Keratinocyte (primary cell): ENCODE data around the gene MEGF8. TPM values are rescaled to one million over a fixed set of nuclear protein-coding genes. Genes with fewer than 3 reads are reported as not detected.

Source experiments
- DNase-seq: peaks from one replicate; pipeline ENCODE4 v3.0.0-alpha.2; 2011; ENCODE audit warnings: low read depth, missing footprints, low spot score
- FAIRE-seq: peaks from 2 replicates; lab custom pipeline; 2011; peaks lifted over from hg19 to GRCh38; lab: Jason Lieb, UNC
- H2AFZ ChIP-seq: 2 replicates; pipeline ENCODE4 v1.6.0; 2012; ENCODE audit warnings: low read length, control low read depth, inconsistent platforms; ENCODE audit not compliant: control insufficient read depth
- H3K27ac ChIP-seq: 2 replicates; pipeline ENCODE4 v1.5.1; 2011; ENCODE audit warnings: low read length; ENCODE audit not compliant: control insufficient read depth, insufficient read depth
- H3K27me3 ChIP-seq: 3 replicates; pipeline ENCODE4 v1.6.0; 2011; ENCODE audit warnings: low read length; ENCODE audit not compliant: control insufficient read depth, insufficient read depth; ENCODE audit errors: extremely low read depth
- H3K36me3 ChIP-seq, 2 experiments: 2 replicates in 1 of 2; 3 replicates in 1 of 2; pipeline ENCODE4 v1.5.1; 2011; ENCODE audit warnings: low read length in 2 of 2, mild to moderate bottlenecking in 1 of 2; ENCODE audit not compliant: control insufficient read depth in 2 of 2, insufficient read depth in 2 of 2; ENCODE audit errors: extremely low read depth in 1 of 2
- H3K4me1 ChIP-seq: 3 replicates; pipeline ENCODE4 v1.5.1; 2011; ENCODE audit warnings: low read length; ENCODE audit not compliant: control insufficient read depth, insufficient read depth; ENCODE audit errors: extremely low read depth
- H3K4me2 ChIP-seq: 3 replicates; pipeline ENCODE4 v1.6.0; 2011; ENCODE audit warnings: low read depth, low read length; ENCODE audit not compliant: control insufficient read depth, insufficient read depth; ENCODE audit errors: extremely low read depth
- H3K4me3 ChIP-seq, 3 experiments: fragments of 200-600 bp in 1 of 3; sonication (generic) in 1 of 3; 2 replicates in 2 of 3; 3 replicates in 1 of 3; pipeline ENCODE4 v1.5.1; 2011 to 2016; ENCODE audit warnings: low read length in 3 of 3, mild to moderate bottlenecking in 3 of 3, control low read depth in 2 of 3, inconsistent platforms in 1 of 3, low read depth in 1 of 3, mixed read lengths in 1 of 3, mixed run types in 1 of 3, moderate library complexity in 1 of 3; ENCODE audit not compliant: control insufficient read depth in 2 of 3, insufficient read depth in 2 of 3; ENCODE audit errors: extremely low read depth in 1 of 3
- H3K79me2 ChIP-seq: 2 replicates; pipeline ENCODE4 v1.6.0; 2012; ENCODE audit warnings: low read length; ENCODE audit not compliant: control insufficient read depth, insufficient read depth
- H3K9ac ChIP-seq: 3 replicates; pipeline ENCODE4 v1.6.0; 2011; ENCODE audit warnings: low read length; ENCODE audit not compliant: control insufficient read depth, insufficient read depth; ENCODE audit errors: extremely low read depth
- H3K9me1 ChIP-seq: 3 replicates; pipeline ENCODE4 v1.6.0; 2011; ENCODE audit warnings: low read length; ENCODE audit not compliant: control insufficient read depth, insufficient read depth; ENCODE audit errors: extremely low read depth
- H3K9me3 ChIP-seq: 2 replicates; pipeline ENCODE4 v1.5.1; 2012; ENCODE audit warnings: low read depth, low read length; ENCODE audit not compliant: control insufficient read depth
- H4K20me1 ChIP-seq: 3 replicates; pipeline ENCODE4 v1.6.0; 2011; ENCODE audit warnings: low read length; ENCODE audit not compliant: control insufficient read depth, insufficient read depth; ENCODE audit errors: extremely low read depth
- EZH2 ChIP-seq: IDR thresholded peaks from one replicate; pipeline ENCODE4 v1.6.1; 2012; ENCODE audit warnings: inconsistent platforms, mild to moderate bottlenecking, low read length, moderate library complexity
- dilution Hi-C: fragments of 300-500 bp; cut with MboI; formaldehyde crosslinking; loops from one replicate; pipeline ENCODE4 v1.7.0; 2020; ENCODE audit warnings: low sequenced_read_pairs; ENCODE audit not compliant: extremely low pct_ligation_motif_present
- polyA plus RNA-seq, 5 experiments: library from polyadenylated mRNA; depleted of rRNA in 3 of 5; stranded (reverse) in 3 of 5; stranded (forward) in 1 of 5; unstranded in 1 of 5; fragments of >200 nt; gene quantifications; 1 replicate in 1 of 5; 2 replicates in 3 of 5; 3 replicates in 1 of 5; pipeline versions ENCODE4 v1.2.1 to v1.2.3, GENCODE V29; 2011 to 2012; ENCODE audit warnings: missing spikeins in 2 of 5, low read depth in 1 of 5, low replicate concordance in 1 of 5

Gene MEGF8
- polyA plus RNA-seq, 1 donor (not counting 4 experiments of a cell fraction or from before 2014, with no cell fraction given): 4.1 TPM

GRCh38 chr19:42293948-42294347, 31.5 kb upstream of the MEGF8 start:
- no peak overlapping the region for H3K4me2 ChIP-seq
- dilution Hi-C loops: no loop called here

GRCh38 chr19:42294471-42295137, 30.8 kb upstream of the MEGF8 start:
- FAIRE-seq (no peak), DNase-seq (no peak)
- Histone ChIP-seq H3K9me3 (no peaks in the 10 kb centered on the region), H3K4me1 (peaks cover 11% of the 10 kb centered on the region), H3K9ac (no peak overlapping the region), H3K4me3 (no peak overlapping the region), H3K4me2 (no peak overlapping the region), H4K20me1 (no peaks in the 10 kb centered on the region), H3K9me1 (no peaks in the 10 kb centered on the region), H3K27ac (no peak overlapping the region), H3K27me3 (no peaks in the 10 kb centered on the region), H3K79me2 (no peaks in the 10 kb centered on the region), H3K36me3 (peaks cover 48 to 57% of the 10 kb centered on the region in 2 experiments), H2AFZ (no peak overlapping the region)
- TF ChIP-seq EZH2: no peak
- dilution Hi-C loops: no loop called here

More at GRCh38 chr19:42293948-42294347, 31.5 kb upstream of the MEGF8 start:
- no peaks in the 10 kb centered on the region for H3K9me1 ChIP-seq
- FAIRE-seq (no peak), DNase-seq (no peak)
- H4K20me1 ChIP-seq: no peaks in the 10 kb centered on the region
- H3K9me3 ChIP-seq: no peaks in the 10 kb centered on the region
- peaks cover 11% of the 10 kb centered on the region for H3K4me1 ChIP-seq
- H3K27me3 ChIP-seq: no peaks in the 10 kb centered on the region
- no peak overlapping the region for H3K27ac ChIP-seq
- no peaks in the 10 kb centered on the region for H3K79me2 ChIP-seq
- H3K4me3 ChIP-seq: no peak overlapping the region
- H3K9ac ChIP-seq: no peak overlapping the region
- no peak for TF ChIP-seq EZH2
- peaks cover 52 to 62% of the 10 kb centered on the region in 2 experiments for H3K36me3 ChIP-seq
- no peak overlapping the region for H2AFZ ChIP-seq

GRCh38 chr19:42295342-42295741, 30.1 kb upstream of the MEGF8 start:
- H3K4me1 ChIP-seq: peaks cover 11% of the 10 kb centered on the region
- no peaks in the 10 kb centered on the region for H3K79me2 ChIP-seq
- H3K9me1 ChIP-seq: no peaks in the 10 kb centered on the region
- no peak overlapping the region for H2AFZ ChIP-seq
- no peak overlapping the region for H3K4me3 ChIP-seq
- H3K27ac ChIP-seq: no peak overlapping the region
- H3K27me3 ChIP-seq: no peaks in the 10 kb centered on the region
- dilution Hi-C loops: no loop called here
- H3K9me3 ChIP-seq: no peaks in the 10 kb centered on the region
- FAIRE-seq (no peak), DNase-seq (no peak)
- H4K20me1 ChIP-seq: no peaks in the 10 kb centered on the region
- no peak overlapping the region for H3K9ac ChIP-seq
- no peak for TF ChIP-seq EZH2
- no peak overlapping the region for H3K4me2 ChIP-seq
- H3K36me3 ChIP-seq: peaks cover 43 to 52% of the 10 kb centered on the region in 2 experiments
